ENCODE results near the gene MTMR1.

Gene MTMR1

DNA sequence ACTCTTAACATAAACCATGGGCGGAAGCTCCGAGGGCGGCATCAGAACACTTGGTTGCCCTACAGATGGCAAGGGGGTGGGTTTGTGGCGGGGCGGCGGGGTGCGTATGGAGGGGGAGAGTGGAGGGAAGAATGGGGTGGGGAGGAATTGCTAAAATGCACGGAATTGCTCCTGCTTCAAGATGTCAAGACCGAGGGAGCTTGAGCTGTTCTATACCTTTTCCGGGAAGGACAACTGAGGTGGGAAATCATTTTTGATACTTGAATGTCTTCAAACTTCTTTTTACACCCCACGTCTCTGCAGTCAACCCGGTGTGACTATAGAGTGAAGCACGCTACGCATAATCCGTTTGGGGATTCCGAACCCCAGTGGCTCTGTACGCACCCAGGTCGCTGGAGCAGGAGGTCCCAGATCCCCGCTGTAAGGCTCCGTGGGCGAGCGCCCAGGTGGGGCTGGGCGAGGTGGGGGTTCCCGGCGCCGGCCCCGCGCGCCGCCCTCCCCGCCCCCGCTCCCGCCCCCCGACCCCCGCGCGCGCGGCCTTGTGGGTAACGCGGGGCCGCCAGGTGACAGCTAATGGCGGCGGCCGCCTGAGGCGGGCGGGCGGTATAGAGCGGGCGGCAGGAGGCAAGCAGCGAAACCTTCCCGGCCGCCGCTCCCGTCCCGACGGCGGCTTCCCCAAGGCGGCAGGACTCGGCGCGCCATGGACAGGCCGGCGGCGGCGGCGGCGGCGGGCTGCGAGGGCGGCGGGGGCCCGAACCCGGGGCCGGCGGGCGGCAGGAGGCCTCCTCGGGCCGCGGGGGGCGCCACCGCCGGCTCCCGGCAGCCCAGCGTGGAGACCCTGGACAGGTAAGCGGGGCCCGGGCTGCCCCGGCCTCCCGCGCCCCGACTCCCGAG is at the start of gene MTMR1:
Gene MTMR1, plus strand, starts transcription at position 566 of the 894 bp plus-strand sequence. Its CDS starts 135 bp downstream, at position 701.
- DNase-seq (ENCODE audit: low read depth in 2 of 2), result no peak

DNA sequence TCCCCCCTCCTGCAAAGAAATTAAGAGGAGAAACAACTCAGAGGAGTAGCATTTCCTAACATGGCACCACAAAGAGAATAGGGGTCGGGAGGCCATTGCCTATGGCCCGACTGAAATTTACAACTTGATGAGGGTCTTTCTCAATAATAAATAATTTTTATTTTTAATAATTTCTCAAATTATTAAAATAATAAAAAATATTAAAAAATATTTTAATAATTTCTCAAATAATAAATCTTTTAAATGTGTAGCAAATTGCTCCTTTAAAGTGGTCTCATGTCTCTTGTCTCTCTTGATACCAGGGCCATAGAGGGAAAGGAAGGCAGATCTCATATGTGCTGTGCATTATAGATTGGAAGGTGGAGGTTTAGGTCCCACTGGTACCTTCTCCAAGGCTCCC is 49.2 kb upstream of the MTMR1 start:
- DNase-seq (ENCODE audit: low read depth in 2 of 2), result no peak

DNA sequence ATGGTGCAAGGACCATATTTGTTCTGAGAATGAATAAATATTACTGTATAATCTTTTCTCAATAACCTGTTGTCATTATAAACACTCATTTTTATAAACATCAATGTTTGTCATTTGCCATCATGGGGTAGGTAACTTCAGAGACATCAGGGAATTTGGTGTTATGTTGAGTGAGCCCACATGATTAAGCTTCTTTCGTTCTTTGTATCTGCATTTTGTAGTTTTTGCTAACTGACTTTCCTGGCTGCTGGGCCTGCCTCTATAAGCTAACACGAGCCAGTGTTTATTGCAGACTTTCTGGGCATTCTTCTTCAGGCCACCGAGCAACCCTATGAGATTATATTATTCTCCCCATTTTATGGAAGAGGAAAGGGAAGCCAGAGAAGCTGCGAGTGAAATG is 48.8 kb upstream of the MTMR1 start:
- DNase-seq (ENCODE audit: low read depth in 2 of 2), result no peak

DNA sequence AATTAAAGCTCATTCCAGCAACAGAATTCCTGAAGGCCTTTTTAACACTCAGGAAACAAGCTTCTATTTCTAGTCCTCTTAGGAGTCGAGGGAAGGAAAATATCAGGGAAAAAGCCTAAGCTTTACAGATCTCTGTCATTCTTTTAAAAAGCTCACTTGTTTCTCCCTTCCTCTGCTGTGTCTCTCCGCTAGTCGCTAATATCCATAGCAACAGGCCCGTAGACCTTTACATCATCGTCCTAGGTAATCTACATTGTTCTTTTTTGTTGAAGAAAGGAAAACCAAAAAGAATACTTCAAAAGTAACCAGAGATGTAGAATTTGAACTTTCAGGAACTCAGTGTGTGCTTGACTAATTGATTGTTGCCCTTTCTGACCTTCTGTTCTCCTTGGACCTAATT is 45.9 kb upstream of the MTMR1 start:
- DNase-seq (ENCODE audit: low read depth in 2 of 2), result no peak

DNA sequence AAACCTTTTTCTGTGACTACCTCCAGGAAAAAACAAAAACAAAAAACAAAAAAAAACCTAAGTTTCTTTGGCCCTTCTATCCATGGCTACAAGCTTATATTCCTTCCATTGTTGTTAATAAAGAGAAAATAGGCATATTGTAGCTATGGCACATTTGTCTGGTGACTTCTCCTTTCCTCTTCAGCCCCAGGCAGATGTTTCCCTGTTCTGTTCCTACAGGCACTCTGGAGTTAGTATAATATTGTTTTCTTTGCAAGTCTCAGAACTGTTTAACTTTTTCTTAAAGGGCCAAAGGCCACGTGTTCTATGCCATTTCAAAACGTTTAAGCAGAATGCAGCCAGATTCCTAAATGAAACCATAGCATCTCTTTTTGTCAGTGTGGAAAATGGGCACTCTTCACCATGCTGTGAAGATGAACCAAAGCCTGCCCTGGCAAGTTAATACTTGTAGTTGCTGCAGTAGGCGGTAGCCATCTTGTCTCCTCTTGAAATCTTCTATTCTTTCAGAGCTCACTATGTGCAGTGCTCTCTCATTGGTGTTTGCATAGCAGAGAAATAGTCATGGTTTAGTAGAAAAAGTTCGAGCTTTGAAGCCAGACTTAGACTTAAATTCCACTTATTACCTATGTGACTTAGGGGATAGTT is 44.8 kb upstream of the MTMR1 start:
- DNase-seq (ENCODE audit: low read depth in 2 of 2), result no peak

DNA sequence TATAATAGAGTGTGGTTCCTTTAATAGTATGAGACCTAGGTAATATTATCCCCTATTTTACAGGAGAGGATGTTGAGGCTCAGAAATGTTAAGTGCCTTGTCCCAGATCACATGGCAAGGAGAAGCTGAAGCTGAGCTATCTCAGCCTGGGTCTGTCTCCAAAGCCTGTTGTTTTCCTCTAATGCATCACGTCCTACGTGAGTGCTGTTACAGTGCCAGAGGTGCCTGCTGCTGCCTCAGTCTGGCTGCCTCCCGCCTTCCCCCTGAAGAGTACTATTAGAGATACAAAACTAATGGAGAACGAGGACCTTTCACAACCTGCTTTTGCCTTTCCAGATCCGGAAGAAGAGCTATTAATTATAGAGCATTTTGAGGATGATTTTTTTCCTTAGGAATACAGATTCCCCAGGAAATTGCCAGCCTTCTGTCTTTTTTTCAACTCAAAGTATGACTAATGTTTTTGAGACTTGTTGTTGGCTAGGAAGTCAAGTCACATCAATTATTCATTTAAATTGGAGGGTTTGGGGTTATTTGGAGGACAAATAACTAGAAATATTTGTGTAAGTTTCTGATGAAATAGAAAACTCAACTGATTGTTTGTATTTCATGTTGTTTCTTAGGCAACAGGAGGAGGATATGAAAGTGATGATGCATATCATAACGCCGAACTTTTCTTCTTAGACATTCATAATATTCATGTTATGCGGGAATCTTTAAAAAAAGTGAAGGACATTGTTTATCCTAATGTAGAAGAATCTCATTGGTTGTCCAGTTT is 43.9 kb upstream of the MTMR1 start:
- no peak for DNase-seq (ENCODE audit: low read depth in 2 of 2)

DNA sequence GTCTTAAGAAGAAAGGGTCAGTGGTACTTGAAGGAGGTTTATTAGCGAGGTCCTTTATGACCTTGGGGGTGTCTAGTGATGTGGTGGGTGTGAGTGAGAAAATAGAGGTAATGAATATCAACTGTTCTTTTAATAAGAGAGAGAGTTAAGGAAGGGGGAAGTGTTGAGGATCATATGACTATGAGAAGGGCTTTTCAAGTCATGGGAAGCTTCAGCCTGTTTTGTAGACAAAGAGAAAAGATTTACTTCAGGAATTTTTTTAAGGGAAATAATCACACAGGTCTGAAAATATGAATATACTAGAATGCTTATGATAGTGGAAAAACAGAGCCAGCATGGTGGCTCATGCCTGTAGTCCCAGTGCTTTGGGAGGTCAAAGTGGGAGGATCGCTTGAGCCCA is 41.3 kb upstream of the MTMR1 start:
- no peak for DNase-seq (ENCODE audit: low read depth in 2 of 2)

DNA sequence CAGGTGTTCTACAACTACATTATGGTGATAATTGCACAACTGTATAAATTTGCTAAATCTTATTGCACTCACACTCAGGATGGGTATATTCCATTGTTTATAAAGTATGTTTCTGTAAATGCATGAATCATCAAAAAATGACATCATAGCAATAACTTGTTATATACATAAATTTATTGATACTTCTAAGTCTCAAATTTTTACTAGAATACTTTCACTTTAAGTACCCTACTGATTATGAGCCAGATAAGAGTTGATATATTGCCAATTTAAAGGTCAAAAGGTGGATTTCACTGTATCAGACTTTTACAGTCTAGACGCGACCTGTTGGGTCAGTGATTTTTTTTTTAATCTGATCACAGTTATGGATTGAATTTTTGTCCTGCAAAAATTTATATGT is 37.4 kb upstream of the MTMR1 start:
- DNase-seq (ENCODE audit: low read depth in 2 of 2), result no peak

DNA sequence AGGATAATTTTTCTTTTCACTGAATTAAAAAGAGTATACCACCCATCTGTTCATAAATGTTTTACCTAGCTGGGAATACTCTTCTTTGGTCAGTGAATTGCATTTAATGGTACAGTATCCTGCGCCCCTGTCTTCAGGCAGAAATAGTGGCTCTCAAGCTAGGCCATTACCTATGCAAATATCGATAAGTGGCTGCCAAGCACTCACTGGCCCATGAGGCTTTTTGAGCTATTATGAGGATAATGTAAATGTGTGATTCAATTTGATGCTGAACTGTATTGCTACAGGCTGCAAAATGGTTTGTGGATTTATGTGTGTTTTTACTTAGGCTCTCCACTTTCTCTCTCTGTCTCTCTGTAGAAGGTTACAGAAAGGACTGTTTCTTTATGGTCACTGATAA is 30.1 kb upstream of the MTMR1 start:
- no peak for DNase-seq (ENCODE audit: low read depth in 2 of 2)

DNA sequence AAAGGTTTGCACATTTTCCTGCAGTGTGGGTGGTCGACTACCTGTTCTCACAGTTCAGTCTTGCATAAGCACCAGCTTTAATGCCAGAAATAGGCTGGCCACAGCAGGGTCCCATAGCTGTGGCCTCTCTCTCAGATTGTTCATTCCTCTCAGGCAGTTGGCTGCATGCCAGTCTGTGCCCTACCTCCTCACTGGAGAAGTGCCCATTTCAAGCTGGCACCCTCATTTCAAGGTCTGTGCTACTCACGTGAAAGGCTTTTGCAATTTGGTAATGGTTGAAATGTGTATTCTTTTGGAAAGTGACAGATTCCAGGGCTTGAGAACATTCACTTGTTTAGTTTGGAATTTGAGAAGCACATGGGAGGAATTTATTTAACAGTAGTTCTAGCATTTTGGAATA is 28.9 kb upstream of the MTMR1 start:
- DNase-seq (ENCODE audit: low read depth in 2 of 2), result no peak

DNA sequence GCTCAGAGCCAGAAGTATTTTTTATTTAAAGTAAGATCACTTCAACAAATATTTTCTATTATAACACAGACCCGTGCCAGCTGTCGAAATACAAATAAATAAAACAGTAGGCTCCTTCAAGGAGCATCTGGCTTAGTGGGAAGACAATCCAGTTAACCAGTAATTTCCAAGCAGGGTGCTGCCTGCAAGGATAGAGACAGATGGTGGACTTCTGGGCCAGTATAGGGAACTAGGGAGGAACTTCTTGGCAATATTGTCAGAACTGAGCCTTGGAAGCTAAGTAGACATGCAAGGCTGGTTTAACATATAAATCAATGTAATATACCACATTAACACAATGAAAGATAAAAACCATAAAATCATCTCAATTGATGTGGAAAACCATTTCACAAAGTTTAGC is 17.0 kb upstream of the MTMR1 start:
- no peak for DNase-seq (ENCODE audit: low read depth in 2 of 2)

DNA sequence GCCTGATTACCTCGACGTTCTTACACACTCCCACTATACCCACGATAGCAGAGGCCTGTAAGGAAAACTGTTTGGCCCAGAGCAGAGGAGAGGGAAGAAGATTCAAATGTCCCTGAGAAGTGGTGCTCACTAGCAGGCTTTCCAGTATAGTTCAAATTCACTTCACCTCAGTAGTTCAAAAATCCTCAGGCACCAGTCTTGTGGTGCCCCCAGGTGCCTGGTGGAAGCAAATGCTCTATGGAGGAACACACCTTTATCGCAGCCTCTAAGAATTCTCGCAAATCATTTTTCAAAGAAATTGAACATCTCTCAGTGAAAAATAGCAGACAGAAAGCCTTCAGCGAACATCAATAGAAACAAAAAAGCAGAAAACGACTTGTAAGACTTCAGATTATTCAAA is 12.2 kb upstream of the MTMR1 start:
- no peak for DNase-seq (ENCODE audit: low read depth in 2 of 2)

DNA sequence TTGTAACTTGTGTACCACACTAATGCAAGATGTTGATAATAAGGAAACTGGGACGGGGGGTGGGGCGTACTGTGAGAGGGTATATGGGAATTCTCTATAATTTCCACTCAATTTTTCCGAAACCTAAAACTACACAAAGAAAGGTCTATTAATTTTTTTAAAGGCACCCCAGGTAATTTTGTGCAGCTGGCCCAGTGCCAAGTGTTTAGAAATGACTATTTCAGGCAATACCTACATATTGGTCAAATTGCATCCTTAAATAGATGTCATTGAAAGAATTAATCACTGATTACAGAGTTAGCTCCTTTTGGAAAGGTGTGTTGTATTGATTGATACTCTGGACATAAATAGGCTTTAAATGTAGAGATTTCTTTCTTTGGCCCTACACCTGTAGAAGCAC is 10.1 kb upstream of the MTMR1 start:
- DNase-seq (ENCODE audit: low read depth in 2 of 2), result no peak

DNA sequence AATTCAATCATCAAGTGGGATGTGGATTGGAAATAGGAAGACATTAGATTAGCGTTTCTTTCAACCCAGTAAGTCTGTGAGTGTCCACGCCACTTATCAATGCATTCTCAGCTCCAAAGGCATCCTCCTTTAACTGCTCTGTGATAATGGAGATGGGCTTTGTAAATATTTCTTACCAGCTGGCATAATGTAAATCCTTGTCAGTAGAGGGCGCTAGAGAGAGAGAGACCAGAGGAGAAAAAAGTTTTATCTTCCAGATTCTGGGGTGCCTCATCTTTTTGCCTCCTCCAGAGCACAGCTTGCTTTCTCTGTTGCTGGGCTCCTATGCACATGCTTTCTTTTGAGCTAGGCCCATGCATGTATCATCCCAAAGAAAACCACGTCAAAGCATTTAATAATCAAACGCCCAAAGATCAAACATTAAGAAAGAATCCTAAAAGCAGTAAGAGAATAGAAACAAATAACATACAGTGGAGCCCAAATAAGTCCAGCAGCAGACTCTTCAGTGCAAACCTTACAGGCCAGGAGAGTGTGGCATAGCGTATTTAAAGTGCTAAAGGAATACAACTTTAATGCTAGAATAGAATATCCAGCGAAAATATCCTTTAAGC is 9.6 kb upstream of the MTMR1 start:
- DNase-seq (ENCODE audit: low read depth in 2 of 2), result no peak

DNA sequence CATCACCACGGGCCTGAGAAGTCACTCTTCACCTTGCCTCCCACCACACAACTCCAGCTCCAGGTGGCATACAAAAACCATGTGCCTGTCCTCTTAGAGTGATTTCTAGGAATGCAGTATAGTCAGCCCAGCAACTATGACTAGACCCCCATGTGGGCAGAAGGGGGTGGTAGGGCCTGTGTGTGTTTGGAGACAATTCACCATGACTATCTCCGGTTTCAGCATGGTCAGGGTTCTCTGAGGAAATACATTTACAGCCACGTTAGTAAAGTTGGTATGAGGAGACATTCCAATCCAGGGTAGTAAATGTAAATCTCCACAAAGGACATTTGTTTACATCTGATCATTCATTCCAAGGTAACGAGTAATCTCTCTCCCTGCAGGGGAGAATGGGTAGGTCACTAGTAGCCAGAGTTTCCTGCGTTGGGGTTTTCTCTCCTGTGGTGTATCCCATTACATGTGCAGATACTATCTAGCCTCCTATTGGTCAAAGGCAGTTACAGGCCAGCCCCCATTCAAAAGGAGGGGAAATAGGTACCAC is 4.2 kb upstream of the MTMR1 start:
- no peak for DNase-seq (ENCODE audit: low read depth in 2 of 2)

DNA sequence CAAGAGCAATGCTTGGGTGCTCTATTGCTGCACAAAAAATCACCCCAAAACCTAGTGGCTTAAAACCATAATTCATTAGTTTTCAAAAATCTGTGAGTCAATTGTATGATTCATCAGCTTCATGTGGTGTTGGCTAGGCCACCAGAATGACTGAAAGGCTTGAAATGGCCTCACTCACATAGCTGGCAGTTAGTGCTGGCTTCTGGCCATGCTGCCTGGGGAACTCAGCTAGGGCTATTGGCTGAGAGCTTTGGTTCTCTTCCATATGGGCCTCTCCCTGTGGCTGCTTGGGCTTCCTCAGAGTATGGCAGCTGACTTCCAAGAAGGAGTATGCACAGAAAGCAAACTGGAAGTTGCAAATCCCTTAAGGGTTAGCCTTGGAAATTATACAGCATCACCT is 3.1 kb upstream of the MTMR1 start:
- DNase-seq (ENCODE audit: low read depth in 2 of 2), result no peak

DNA sequence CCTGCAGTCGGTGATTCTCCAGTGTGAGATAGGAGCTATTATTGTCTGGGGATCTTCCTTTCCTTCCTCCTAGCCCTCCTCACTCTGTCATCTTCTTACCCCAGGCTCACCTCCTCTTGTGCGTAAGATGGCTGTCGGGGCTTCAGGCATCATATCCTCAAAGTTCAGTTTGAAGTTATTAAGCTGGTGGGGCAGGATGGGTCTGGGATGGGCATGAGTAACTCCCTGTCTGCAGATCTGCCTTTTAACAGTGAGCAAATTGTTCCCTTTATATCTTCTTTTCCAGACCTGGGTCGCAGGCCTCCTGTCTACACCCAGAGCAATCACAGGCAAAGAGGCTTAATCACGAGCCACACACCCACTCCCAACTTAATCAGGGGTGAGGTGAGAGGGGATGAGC is 900 bp upstream of the MTMR1 start:
- DNase-seq (ENCODE audit: low read depth in 2 of 2), result no peak

DNA sequence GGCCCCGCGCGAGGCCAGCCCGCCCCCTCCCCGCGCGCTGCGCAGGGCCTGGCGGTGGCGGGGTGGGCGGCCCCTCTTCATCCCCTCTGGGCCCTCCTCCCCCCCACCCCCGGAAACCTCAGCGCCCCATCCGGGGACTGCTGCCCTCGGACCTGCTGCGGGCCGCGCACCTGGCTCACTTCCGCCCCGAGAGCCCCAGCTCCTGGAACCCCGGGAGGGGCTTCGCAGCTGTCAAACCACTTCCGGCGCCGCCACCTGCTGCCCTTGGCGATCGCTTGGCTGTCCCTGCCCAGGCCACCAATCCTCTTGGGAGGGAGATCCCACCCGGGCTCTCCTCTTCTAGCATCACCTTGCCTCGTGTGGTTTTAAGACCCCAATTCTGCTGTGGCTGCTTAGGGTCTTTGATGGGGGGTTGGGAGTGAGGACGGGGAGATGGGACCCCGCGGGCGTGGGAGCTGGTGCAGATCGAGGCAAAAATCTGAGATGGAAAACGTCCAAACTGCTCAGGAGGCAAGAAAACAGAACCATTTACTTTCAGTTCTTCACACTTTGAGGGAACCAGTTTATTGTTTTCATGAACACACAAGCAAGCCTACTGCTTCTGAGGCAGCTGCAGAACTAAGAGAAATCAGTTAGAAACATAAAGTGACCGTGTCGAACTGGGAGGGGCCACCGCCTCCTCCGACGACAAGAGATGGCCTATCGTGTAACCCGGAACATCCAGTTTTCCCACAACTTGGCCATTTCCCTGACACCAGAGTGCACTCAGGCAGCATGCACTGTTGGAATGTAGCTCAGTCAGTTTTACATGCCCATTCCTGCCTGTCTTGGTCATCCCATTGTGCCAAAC is 754 bp downstream of the MTMR1 start:
- DNase-seq (ENCODE audit: low read depth in 2 of 2), result peak in 1 of 2 experiments; percentile 60

DNA sequence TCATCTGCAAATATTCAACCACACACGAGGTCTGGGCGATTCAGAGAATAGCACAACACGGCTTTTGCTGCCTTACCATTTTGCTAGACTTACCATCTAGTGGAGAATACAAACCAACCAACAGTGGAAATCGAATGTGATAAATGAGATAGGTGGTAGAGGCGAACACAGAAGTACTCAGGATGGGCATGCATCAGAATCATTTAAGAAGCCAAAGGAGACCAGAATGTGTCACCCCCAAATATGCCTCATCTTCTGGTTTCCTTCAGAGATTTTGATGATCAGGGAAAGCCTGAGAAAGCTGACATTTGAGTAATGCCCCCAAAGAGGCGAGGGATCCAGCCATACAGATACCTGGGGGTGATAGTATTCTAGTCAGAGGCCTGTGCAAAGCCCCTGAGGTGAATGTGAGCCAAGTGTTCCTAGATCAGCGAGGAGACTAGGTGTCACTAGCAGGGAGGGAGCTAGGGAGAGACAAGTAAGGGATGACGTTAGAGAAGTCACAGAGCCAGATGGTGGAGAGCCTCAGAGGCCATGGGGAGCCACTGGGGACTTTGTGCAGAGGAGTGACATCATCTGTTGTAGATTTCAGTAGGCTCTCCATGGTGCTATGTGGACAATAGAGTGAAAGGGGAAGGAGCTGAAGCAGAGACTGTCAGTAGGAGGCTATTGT is 1.7 kb downstream of the MTMR1 start:
- DNase-seq (ENCODE audit: low read depth in 2 of 2), result no peak

DNA sequence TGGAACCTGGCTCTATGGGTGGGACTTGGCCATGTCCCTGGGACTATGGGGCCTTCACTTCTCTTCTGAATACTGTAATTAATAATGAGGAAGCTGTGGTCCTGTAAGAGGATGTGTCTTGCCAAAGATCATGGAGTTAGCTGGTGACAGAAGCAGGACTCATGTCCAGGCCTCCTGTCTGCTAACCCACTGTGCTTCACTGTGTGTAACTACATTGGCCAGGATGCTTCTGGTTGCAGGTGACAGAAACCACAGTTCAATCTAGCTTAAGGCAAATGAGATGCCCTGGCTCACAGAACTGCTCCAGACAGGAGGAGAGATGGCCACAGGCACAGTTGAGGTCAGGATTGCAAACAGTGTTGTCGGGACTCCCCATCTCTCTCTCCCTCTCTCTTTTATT is 3.1 kb downstream of the MTMR1 start:
- DNase-seq (ENCODE audit: low read depth in 2 of 2), result no peak

All from stimulated activated CD4-positive, alpha-beta T cell treated with anti-CD3 and anti-CD28 coated beads, Interleukin-12 subunit alpha, Interleukin-12 subunit beta, amount 100 ng/mL, for 24 hours (primary cell).